OCI-LY1 (cell line): ENCODE results near the gene DYNC1LI1.
"Not testable (repeated sequence)": the region's sequence is repeated elsewhere in the genome, so short reads cannot be mapped to it uniquely, and the experiment has no call there.

Experiments
- H2AFZ ChIP-seq: fragments of 200-600 bp; sonication (generic), shearing (Covaris generic); 2 replicates; pipeline ENCODE4 v1.6.0; 2014; ENCODE audit warnings: antibody characterized with exemption, mild to moderate bottlenecking, low read length
- H3F3A ChIP-seq: fragments of 200-600 bp; sonication (generic), shearing (Covaris generic); 2 replicates; pipeline ENCODE4 v1.6.0; 2014; ENCODE audit warnings: mild to moderate bottlenecking, antibody characterized with exemption, low read length, moderate library complexity; ENCODE audit not compliant: insufficient read depth
- H3K27ac ChIP-seq: fragments of 200-600 bp; sonication (generic); 2 replicates; pipeline ENCODE4 v1.5.1; 2014; ENCODE audit warnings: low read length, mixed run types, mild to moderate bottlenecking, low read depth; ENCODE audit not compliant: poor library complexity, severe bottlenecking
- H3K27me3 ChIP-seq: fragments of 200-600 bp; sonication (generic); 2 replicates; pipeline ENCODE4 v1.6.0; 2014; ENCODE audit warnings: antibody characterized with exemption, mild to moderate bottlenecking, low read length, moderate library complexity; ENCODE audit not compliant: insufficient read depth
- H3K36me3 ChIP-seq: fragments of 200-600 bp; sonication (generic); 2 replicates; pipeline ENCODE4 v1.6.1; 2014; ENCODE audit warnings: mild to moderate bottlenecking, antibody characterized with exemption, low read length, moderate library complexity, mixed read lengths; ENCODE audit not compliant: insufficient read depth
- H3K4me1 ChIP-seq: fragments of 200-600 bp; sonication (generic); 2 replicates; pipeline ENCODE4 v1.5.1; 2014; ENCODE audit warnings: mild to moderate bottlenecking, low read length, moderate library complexity; ENCODE audit not compliant: insufficient read depth, severe bottlenecking
- H3K4me2 ChIP-seq: fragments of 200-600 bp; sonication (generic), shearing (Covaris generic); 2 replicates; pipeline ENCODE4 v1.6.1; 2014; ENCODE audit warnings: low read length
- H3K4me3 ChIP-seq: fragments of 200-600 bp; sonication (generic); 2 replicates; pipeline ENCODE4 v1.5.1; 2014; ENCODE audit warnings: low read length, low read depth, mild to moderate bottlenecking, mixed read lengths; ENCODE audit not compliant: poor library complexity, severe bottlenecking
- H3K79me2 ChIP-seq: fragments of 200-600 bp; shearing (Covaris generic); 2 replicates; pipeline ENCODE4 v1.6.1; 2016; ENCODE audit warnings: mixed run types, low read length, mixed read lengths; ENCODE audit not compliant: insufficient read depth
- H3K9ac ChIP-seq: fragments of 200-600 bp; sonication (generic), shearing (Covaris generic); 2 replicates; pipeline ENCODE4 v1.6.1; 2014; ENCODE audit warnings: mild to moderate bottlenecking, low read length, mixed read lengths
- H3K9me2 ChIP-seq: fragments of 200-600 bp; sonication (generic), shearing (Covaris generic); 2 replicates; pipeline ENCODE4 v1.6.1; 2014; ENCODE audit warnings: low read depth, mild to moderate bottlenecking, low read length, mixed read lengths
- H3K9me3 ChIP-seq: fragments of 200-600 bp; shearing (Covaris generic); 2 replicates; pipeline ENCODE4 v1.6.1; 2014; ENCODE audit warnings: low read length, mixed read lengths
- H4K20me1 ChIP-seq: fragments of 200-600 bp; sonication (generic), shearing (Covaris generic); 2 replicates; pipeline ENCODE4 v1.6.0; 2016; ENCODE audit warnings: mild to moderate bottlenecking, low read length; ENCODE audit not compliant: insufficient read depth
- EZH2 ChIP-seq: fragments of 200-600 bp; sonication (generic), shearing (Covaris generic); IDR thresholded peaks from 2 replicates; pipeline ENCODE4 v1.8.0; 2017; ENCODE audit warnings: borderline replicate concordance, mixed run types, mild to moderate bottlenecking, antibody characterized with exemption, low read length, moderate library complexity, mixed read lengths
- TF ChIP-seq, protein P1 (sequence below): fragments of 200-600 bp; sonication (generic), shearing (Covaris generic); IDR thresholded peaks from 2 replicates; pipeline ENCODE4 v1.5.1; 2017; ENCODE audit warnings: mild to moderate bottlenecking, antibody characterized with exemption, low read length, moderate library complexity, mixed read lengths

Gene DYNC1LI1

DNA sequence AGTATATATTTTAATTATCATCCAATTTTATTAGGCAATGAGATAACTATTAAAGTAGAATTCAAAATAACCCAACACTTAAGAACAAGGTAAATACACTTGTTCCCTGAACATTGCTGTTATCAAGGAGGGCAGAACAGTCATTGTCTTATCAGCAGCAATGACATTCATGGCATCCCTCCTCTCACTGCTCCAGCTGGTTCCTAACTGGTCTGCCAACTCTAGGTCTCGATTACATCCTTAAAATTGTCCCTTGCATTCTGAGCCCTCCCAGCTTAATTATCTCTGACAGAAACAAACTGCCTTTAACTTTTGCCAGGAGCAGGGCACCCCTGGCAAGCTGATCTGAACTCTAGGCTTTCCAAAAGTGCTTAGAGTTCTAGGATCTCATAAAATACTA, 14.0 kb upstream of the DYNC1LI1 start:
- Histone ChIP-seq H3K27ac (no peak overlapping the region), H3K4me3 (no peak overlapping the region), H3K9me2 (no peaks in the 10 kb centered on the region), H4K20me1 (no peaks in the 10 kb centered on the region), H3K79me2 (no peaks in the 10 kb centered on the region), H3K9me3 (no peaks in the 10 kb centered on the region), H3K36me3 (no peaks in the 10 kb centered on the region), H3K4me1 (no peaks in the 10 kb centered on the region), H3K4me2 (no peak overlapping the region), H3F3A (no peaks in the 10 kb centered on the region), H3K27me3 (no peaks in the 10 kb centered on the region), H2AFZ (no peak overlapping the region), H3K9ac (no peak overlapping the region)
- TF ChIP-seq, protein P1, sequence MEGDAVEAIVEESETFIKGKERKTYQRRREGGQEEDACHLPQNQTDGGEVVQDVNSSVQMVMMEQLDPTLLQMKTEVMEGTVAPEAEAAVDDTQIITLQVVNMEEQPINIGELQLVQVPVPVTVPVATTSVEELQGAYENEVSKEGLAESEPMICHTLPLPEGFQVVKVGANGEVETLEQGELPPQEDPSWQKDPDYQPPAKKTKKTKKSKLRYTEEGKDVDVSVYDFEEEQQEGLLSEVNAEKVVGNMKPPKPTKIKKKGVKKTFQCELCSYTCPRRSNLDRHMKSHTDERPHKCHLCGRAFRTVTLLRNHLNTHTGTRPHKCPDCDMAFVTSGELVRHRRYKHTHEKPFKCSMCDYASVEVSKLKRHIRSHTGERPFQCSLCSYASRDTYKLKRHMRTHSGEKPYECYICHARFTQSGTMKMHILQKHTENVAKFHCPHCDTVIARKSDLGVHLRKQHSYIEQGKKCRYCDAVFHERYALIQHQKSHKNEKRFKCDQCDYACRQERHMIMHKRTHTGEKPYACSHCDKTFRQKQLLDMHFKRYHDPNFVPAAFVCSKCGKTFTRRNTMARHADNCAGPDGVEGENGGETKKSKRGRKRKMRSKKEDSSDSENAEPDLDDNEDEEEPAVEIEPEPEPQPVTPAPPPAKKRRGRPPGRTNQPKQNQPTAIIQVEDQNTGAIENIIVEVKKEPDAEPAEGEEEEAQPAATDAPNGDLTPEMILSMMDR = no peak
- TF ChIP-seq EZH2 = no peak

DNA sequence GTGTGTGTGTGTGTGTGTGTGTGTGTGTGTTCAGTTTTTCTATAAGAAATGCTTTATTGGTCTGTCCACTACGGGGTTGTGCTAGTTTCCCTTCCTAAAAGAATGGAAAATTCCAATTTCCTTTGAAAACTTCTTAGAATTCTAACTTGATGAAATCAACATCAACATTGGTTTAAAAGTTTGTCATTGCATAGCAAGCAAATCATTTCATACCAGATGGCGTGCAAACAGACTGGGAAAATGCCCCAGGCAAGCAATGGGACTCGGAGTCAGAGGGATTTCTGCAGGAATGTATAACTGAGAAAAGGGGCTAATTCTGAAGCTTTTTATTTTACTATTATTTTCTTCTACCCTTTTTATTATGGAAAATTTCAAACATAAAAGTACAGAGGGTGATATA, 13.1 kb upstream of the DYNC1LI1 start:
- H3K4me1 ChIP-seq = no peaks in the 10 kb centered on the region
- H3K9me3 ChIP-seq = no peaks in the 10 kb centered on the region
- no peak overlapping the region for H3K4me2 ChIP-seq
- no peaks in the 10 kb centered on the region for H3K79me2 ChIP-seq
- no peak overlapping the region for H3K4me3 ChIP-seq
- no peaks in the 10 kb centered on the region for H3F3A ChIP-seq
- H3K27ac ChIP-seq = no peak overlapping the region
- H3K27me3 ChIP-seq = no peaks in the 10 kb centered on the region
- no peak overlapping the region for H3K9ac ChIP-seq
- no peaks in the 10 kb centered on the region for H3K36me3 ChIP-seq
- H4K20me1 ChIP-seq = no peaks in the 10 kb centered on the region
- no peak overlapping the region for H2AFZ ChIP-seq
- TF ChIP-seq, protein P1 = no peak
- no peak for TF ChIP-seq EZH2
- no peaks in the 10 kb centered on the region for H3K9me2 ChIP-seq

DNA sequence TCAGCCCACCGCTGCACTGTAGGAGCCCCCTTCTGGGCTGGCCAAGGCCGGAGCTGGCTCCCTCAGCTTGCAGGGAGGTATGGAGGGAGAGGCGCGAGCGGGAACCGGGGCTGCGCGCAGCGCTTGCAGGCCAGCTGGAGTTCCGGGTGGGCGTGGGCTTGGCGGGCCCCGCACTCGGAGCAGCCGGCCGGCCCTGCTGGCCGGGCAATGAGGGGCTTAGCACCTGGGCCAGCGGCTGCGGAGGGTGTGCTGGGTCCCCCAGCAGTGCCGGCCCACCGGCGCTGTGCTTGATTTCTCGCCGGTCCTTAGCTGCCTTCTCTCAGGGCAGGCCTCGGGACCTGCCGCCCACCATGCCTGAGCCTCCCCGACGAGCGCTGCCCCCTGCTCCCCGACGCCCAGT, 8.0 kb upstream of the DYNC1LI1 start:
- H3K4me1 ChIP-seq = peaks cover 16% of the 10 kb centered on the region
- not testable (repeated sequence) for H3K9me3 ChIP-seq, H2AFZ ChIP-seq, H4K20me1 ChIP-seq, H3K9ac ChIP-seq, H3F3A ChIP-seq, H3K36me3 ChIP-seq, H3K79me2 ChIP-seq, H3K4me3 ChIP-seq, H3K9me2 ChIP-seq, H3K27me3 ChIP-seq, H3K4me2 ChIP-seq
- peak overlapping the region; percentile 70 for H3K27ac ChIP-seq
